HepG2 (cell line): Measurements from ENCODE around the gene DQX1. TPM values are rescaled to one million over a fixed set of nuclear protein-coding genes. Genes with fewer than 3 reads are reported as not detected.
A peak's percentile ranks its signal among the peaks of the same experiment; 100 is the strongest.

Experiments
- ARNT ChIP-seq: fragments of 450-650 bp; IDR thresholded peaks from 2 replicates; pipeline ENCODE4 v1.6.1; 2017
- BHLHE40 ChIP-seq: IDR thresholded peaks from 2 replicates; pipeline ENCODE4 v1.6.1; 2011; ENCODE audit warnings: low read length, improper control_type of control experiment
- CHD2 ChIP-seq: IDR thresholded peaks from 2 replicates; pipeline ENCODE4 v1.6.1; 2011; ENCODE audit warnings: low read depth, low read length, improper control_type of control experiment
- EHMT2 ChIP-seq: fragments of 200-600 bp; sonication (generic); IDR thresholded peaks from 2 replicates; pipeline ENCODE4 v1.7.0; 2017; ENCODE audit warnings: antibody characterized with exemption, low read depth, low read length, borderline replicate concordance
- FLYWCH1 ChIP-seq: sonication (generic); formaldehyde crosslinking; IDR thresholded peaks from 2 replicates; pipeline ENCODE4 v1.8.1; 2023; ENCODE audit warnings: mild to moderate bottlenecking, missing genetic modification reagents
- FOXA1 ChIP-seq, 2 experiments: fragments of 450-650 bp in 1 of 2; sonication (generic) in 1 of 2; formaldehyde crosslinking in 1 of 2; IDR thresholded peaks; 2 replicates each; pipeline versions ENCODE4 v1.4.0 to v1.6.1; 2016 to 2020; ENCODE audit warnings: missing genetic modification reagents in 1 of 2
- GTF2F1 ChIP-seq: fragments of 150-350 bp; IDR thresholded peaks from 2 replicates; pipeline ENCODE4 v1.6.1; 2014; ENCODE audit warnings: low read length
- MAFF ChIP-seq: IDR thresholded peaks from 2 replicates; pipeline ENCODE4 v1.6.1; 2011; ENCODE audit warnings: low read depth, low read length, improper control_type of control experiment
- MAFK ChIP-seq, 2 experiments: IDR thresholded peaks in 1 of 2; conservative IDR thresholded peaks in 1 of 2; 2 replicates each; pipeline ENCODE4 v1.6.1; 2011; ENCODE audit warnings: improper control_type of control experiment in 2 of 2, low read length in 2 of 2
- MBD4 ChIP-seq: IDR thresholded peaks from 2 replicates; pipeline ENCODE4 v1.6.1; 2012; ENCODE audit warnings: low read length, inconsistent platforms, borderline replicate concordance
- MEIS1 ChIP-seq: sonication (generic); formaldehyde crosslinking; IDR thresholded peaks from 2 replicates; pipeline ENCODE4 v1.9.0; 2021; ENCODE audit warnings: mild to moderate bottlenecking, missing genetic modification reagents, moderate library complexity, borderline replicate concordance
- PHF8 ChIP-seq: sonication (generic); formaldehyde crosslinking; IDR thresholded peaks from 2 replicates; pipeline ENCODE4 v1.5.0; 2020; ENCODE audit warnings: missing genetic modification reagents
- RAD21 ChIP-seq: fragments of 450-650 bp; formaldehyde crosslinking; IDR thresholded peaks from 2 replicates; pipeline ENCODE4 v1.5.0; 2020; ENCODE audit warnings: mild to moderate bottlenecking
- RARA ChIP-seq: IDR thresholded peaks from 2 replicates; pipeline ENCODE4 v1.6.1; 2016; ENCODE audit warnings: missing genetic modification reagents, missing compliant biosample characterization
- SAP130 ChIP-seq: IDR thresholded peaks from 2 replicates; pipeline ENCODE4 v1.6.1; 2016; ENCODE audit warnings: low read depth
- SNRNP70 ChIP-seq: fragments of 200-400 bp; formaldehyde crosslinking; IDR thresholded peaks from 2 replicates; pipeline ENCODE4 v1.6.1; 2017; ENCODE audit warnings: mild to moderate bottlenecking, low read depth, low read length, moderate library complexity
- THAP11 ChIP-seq: IDR thresholded peaks from 2 replicates; pipeline ENCODE4 v1.6.1; 2016; ENCODE audit warnings: missing biosample characterization, missing genetic modification reagents
- ZFX ChIP-seq: sonication (generic); formaldehyde crosslinking; IDR thresholded peaks from 2 replicates; pipeline ENCODE4 v1.4.0; 2020; ENCODE audit warnings: mild to moderate bottlenecking, low read depth, missing genetic modification reagents, moderate library complexity
- ZNF282 ChIP-seq: fragments of 450-650 bp; IDR thresholded peaks from 2 replicates; pipeline ENCODE4 v1.6.1; 2018; ENCODE audit not compliant: partially characterized antibody
- ZNF432 ChIP-seq: sonication (generic); formaldehyde crosslinking; IDR thresholded peaks from 2 replicates; pipeline ENCODE4 v1.5.0; 2020; ENCODE audit warnings: missing genetic modification reagents, mild to moderate bottlenecking, borderline replicate concordance
- ZNF775 ChIP-seq: sonication (generic); formaldehyde crosslinking; IDR thresholded peaks from 2 replicates; pipeline ENCODE4 v1.4.0; 2020; ENCODE audit warnings: missing genetic modification reagents, mild to moderate bottlenecking, moderate library complexity, borderline replicate concordance
- polyA plus RNA-seq, 8 experiments: library from polyadenylated mRNA; depleted of rRNA in 3 of 8; stranded (reverse) in 7 of 8; unstranded in 1 of 8; fragments of >200 nt; fragmentation: Illumina TruSeq in 4 of 8; extraction: Trizol in 4 of 8; gene quantifications; 2 replicates each; pipeline versions ENCODE4 v1.2.1 to v1.2.3, GENCODE V29; 2011 to 2016; ENCODE audit warnings: low read depth in 4 of 8, missing spikeins in 1 of 8, mixed read lengths in 1 of 8; ENCODE audit not compliant: insufficient read depth in 1 of 8
- total RNA-seq, 5 experiments: library from RNA; depleted of rRNA; stranded (reverse); fragments of >200 nt; fragmentation: Illumina TruSeq; extraction: Trizol; gene quantifications; 2 replicates each; pipeline ENCODE4 v1.2.3, GENCODE V29; 2016; ENCODE audit warnings: low read depth in 1 of 5
- TF ChIP-seq, protein P1 (sequence below), 2 experiments: fragments of 450-650 bp in 1 of 2; sonication (generic) in 1 of 2; formaldehyde crosslinking; IDR thresholded peaks; 2 replicates each; pipeline versions ENCODE4 v1.5.0 to v1.8.0; 2020 to 2022; ENCODE audit warnings: mild to moderate bottlenecking in 1 of 2, missing genetic modification reagents in 1 of 2
- TF ChIP-seq, protein P2 (sequence below): sonication (generic); formaldehyde crosslinking; IDR thresholded peaks from 2 replicates; pipeline ENCODE4 v1.8.1; 2023; ENCODE audit warnings: mild to moderate bottlenecking, missing genetic modification reagents, borderline replicate concordance
- TF ChIP-seq, protein P3 (sequence below): sonication (generic); formaldehyde crosslinking; IDR thresholded peaks from 2 replicates; pipeline ENCODE4 v1.5.0; 2020; ENCODE audit warnings: mild to moderate bottlenecking, missing genetic modification reagents
- TF ChIP-seq, protein P4 (sequence below): sonication (generic); formaldehyde crosslinking; IDR thresholded peaks from 2 replicates; pipeline ENCODE4 v1.4.0; 2020; ENCODE audit warnings: missing genetic modification reagents, borderline replicate concordance

DQX1 gene
- total and polyA plus RNA-seq, 2 of the 13 experiments (the other 11 are each of a cell fraction or from before 2014, with no cell fraction given), result 27.6 to 89.8 TPM

DNA sequence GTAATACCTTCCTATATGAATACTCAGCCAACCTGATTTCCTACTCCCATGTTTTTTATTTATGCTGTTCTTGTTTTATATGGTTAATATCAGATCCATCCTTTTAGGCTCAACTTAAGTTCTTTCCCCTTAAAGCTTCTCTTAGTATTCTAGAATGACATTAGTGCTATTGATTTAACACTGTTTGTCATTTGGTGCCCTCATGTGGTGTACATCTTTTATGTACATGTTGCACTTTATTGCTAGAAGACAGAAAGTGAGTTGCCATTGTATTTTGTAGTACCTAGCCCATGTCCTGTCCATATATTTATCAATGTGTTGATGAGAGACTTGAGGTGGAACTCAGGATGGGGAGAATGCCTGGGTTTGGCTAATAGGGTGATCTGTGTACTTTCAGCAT, 6.2 kb upstream of the DQX1 start (continued):
- TF ChIP-seq BHLHE40 (no peak), ZFX (no peak), FLYWCH1 (CRISPR knock-in tag) (no peak), PHF8 (CRISPR knock-in tag) (no peak), MAFK (conservative IDR thresholded peaks at IDR 0.05 in 1 of 2, IDR thresholded peaks at IDR 0.05 in 1 of 2; ENCODE audit: low read length in 2 of 2) (peak; percentile 73 to 77), ZNF775 (CRISPR knock-in tag) (no peak), MEIS1 (no peak), ARNT (no peak), ZNF282 (no peak), THAP11 (peak; percentile 46; the same call in 1 of the 2 replicates), RAD21 (CRISPR knock-in tag) (peak; percentile 59; the same call in 1 of the 2 replicates), CHD2 (no peak), ZNF432 (CRISPR knock-in tag) (no peak), MAFF (peak; percentile 71), SNRNP70 (no peak), EHMT2 (no peak), FOXA1 (IDR thresholded peaks at IDR 0.05) (no peak), FOXA1 (CRISPR knock-in tag; IDR thresholded peaks at IDR 0.05) (peak; percentile 64), SAP130 (CRISPR knock-in tag) (peak; percentile 40; the same call in 1 of the 2 replicates), MBD4 (no peak), RARA (CRISPR knock-in tag) (no peak), GTF2F1 (no peak)
- TF ChIP-seq, protein P1, sequence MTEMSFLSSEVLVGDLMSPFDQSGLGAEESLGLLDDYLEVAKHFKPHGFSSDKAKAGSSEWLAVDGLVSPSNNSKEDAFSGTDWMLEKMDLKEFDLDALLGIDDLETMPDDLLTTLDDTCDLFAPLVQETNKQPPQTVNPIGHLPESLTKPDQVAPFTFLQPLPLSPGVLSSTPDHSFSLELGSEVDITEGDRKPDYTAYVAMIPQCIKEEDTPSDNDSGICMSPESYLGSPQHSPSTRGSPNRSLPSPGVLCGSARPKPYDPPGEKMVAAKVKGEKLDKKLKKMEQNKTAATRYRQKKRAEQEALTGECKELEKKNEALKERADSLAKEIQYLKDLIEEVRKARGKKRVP (CRISPR knock-in tag; IDR thresholded peaks at IDR 0.05), result 0 out of 4 replicates have a peak, but pooled peaks of 1 of the 2 experiments have one; percentile 34
- TF ChIP-seq, protein P2, sequence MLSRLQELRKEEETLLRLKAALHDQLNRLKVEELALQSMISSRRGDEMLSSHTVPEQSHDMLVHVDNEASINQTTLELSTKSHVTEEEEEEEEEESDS, result no peak
- TF ChIP-seq, protein P3, sequence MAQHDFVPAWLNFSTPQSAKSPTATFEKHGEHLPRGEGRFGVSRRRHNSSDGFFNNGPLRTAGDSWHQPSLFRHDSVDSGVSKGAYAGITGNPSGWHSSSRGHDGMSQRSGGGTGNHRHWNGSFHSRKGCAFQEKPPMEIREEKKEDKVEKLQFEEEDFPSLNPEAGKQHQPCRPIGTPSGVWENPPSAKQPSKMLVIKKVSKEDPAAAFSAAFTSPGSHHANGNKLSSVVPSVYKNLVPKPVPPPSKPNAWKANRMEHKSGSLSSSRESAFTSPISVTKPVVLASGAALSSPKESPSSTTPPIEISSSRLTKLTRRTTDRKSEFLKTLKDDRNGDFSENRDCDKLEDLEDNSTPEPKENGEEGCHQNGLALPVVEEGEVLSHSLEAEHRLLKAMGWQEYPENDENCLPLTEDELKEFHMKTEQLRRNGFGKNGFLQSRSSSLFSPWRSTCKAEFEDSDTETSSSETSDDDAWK (CRISPR knock-in tag), result no peak
- TF ChIP-seq, protein P4, sequence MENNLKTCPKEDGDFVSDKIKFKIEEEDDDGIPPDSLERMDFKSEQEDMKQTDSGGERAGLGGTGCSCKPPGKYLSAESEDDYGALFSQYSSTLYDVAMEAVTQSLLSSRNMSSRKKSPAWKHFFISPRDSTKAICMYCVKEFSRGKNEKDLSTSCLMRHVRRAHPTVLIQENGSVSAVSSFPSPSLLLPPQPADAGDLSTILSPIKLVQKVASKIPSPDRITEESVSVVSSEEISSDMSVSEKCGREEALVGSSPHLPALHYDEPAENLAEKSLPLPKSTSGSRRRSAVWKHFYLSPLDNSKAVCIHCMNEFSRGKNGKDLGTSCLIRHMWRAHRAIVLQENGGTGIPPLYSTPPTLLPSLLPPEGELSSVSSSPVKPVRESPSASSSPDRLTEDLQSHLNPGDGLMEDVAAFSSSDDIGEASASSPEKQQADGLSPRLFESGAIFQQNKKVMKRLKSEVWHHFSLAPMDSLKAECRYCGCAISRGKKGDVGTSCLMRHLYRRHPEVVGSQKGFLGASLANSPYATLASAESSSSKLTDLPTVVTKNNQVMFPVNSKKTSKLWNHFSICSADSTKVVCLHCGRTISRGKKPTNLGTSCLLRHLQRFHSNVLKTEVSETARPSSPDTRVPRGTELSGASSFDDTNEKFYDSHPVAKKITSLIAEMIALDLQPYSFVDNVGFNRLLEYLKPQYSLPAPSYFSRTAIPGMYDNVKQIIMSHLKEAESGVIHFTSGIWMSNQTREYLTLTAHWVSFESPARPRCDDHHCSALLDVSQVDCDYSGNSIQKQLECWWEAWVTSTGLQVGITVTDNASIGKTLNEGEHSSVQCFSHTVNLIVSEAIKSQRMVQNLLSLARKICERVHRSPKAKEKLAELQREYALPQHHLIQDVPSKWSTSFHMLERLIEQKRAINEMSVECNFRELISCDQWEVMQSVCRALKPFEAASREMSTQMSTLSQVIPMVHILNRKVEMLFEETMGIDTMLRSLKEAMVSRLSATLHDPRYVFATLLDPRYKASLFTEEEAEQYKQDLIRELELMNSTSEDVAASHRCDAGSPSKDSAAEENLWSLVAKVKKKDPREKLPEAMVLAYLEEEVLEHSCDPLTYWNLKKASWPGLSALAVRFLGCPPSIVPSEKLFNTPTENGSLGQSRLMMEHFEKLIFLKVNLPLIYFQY, result no peak
